Stimulated activated CD4-positive, alpha-beta T cell treated with anti-CD3 and anti-CD28 coated beads, Interleukin-4, amount 100 ng/mL, for 4 hours (primary cell): ENCODE data around the gene CDA.
A peak's percentile ranks its signal among the peaks of the same experiment; 100 is the strongest.

ENCODE experiments used
- DNase-seq, 2 experiments: peaks; one replicate each; pipeline ENCODE4 v3.0.0-alpha.2; 2020

Gene CDA

DNA sequence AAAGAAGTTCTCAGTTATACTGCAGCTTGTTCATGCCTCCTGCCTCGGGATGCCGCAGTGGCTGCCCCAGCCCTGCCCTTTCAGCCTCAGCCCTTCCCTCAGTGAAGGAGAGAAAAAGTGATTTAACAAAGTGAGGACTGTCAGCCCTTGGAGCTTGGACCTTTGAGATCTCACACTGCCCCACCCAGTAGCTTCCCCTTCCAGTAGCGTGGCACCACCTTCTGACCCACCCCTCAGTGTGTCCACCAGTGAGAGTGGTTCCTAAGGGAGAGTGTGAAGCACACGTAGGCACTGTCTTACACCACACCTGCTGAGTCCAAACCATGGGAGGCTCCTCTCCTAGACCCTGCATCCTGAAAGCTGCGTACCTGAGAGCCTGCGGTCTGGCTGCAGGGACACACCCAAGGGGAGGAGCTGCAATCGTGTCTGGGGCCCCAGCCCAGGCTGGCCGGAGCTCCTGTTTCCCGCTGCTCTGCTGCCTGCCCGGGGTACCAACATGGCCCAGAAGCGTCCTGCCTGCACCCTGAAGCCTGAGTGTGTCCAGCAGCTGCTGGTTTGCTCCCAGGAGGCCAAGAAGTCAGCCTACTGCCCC is at the start of gene CDA:
CDA (plus strand) TSS at position 464 of the 592 bp plus-strand sequence; CDS start at position 497, 33 bp downstream.
- no peak for DNase-seq

DNA sequence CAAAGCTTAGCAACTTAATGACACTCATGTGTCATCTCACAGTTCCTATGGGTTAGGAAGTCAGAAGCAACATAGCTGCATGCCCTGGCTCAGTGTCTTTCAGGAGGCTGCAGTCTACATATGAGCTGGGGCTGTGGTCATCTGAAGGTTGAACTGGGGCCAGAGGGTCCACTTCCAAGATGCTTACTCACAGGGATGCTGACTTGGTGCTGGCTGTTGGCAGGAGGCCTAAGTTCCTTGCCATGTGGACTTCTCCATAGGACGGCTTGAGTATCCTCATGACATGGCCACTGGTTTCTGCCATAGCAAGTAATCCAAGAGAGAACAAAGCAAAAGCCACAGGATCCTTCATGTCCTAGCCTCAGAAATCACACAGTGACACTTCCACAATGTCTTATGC is 48.6 kb upstream of the CDA start:
- DNase-seq, result no peak

DNA sequence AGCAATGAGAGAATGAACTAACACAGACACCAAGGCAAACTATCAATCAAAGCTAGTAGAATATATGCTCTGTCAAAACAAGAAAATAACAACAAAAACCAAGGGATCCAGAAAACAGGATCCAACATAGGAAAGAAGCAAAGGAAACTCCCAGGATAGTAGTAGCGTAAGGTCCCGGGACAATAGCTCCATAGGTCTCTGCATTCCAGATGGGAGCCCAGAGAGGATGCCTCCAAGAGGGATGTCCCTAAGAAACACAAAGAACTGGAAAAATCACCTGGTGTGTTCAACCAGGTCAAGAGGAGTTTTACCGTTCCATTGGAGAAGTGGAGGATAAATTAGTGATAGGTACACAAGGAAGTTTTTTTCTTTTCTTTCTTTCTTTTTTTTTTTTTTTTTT is 42.3 kb upstream of the CDA start:
- no peak for DNase-seq

DNA sequence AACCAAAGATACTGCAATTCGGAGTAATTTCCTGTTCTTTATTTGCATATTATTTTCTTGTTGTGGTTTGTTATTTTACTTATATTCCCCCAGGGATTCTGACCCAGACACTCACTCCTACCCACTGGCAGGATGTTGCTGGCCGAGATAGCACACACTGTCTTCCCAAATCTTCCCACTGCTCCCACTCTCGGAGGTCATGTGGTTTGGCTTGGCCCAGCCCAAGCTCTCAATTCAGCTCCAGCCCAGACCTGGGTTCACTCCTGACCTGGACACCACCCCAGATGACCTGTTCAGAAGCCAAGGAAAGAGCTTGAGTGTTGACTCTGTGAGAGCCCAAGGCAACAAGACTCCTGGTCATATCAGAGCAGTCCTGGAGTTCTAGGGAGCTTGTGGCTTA is 37.7 kb upstream of the CDA start:
- no peak for DNase-seq

DNA sequence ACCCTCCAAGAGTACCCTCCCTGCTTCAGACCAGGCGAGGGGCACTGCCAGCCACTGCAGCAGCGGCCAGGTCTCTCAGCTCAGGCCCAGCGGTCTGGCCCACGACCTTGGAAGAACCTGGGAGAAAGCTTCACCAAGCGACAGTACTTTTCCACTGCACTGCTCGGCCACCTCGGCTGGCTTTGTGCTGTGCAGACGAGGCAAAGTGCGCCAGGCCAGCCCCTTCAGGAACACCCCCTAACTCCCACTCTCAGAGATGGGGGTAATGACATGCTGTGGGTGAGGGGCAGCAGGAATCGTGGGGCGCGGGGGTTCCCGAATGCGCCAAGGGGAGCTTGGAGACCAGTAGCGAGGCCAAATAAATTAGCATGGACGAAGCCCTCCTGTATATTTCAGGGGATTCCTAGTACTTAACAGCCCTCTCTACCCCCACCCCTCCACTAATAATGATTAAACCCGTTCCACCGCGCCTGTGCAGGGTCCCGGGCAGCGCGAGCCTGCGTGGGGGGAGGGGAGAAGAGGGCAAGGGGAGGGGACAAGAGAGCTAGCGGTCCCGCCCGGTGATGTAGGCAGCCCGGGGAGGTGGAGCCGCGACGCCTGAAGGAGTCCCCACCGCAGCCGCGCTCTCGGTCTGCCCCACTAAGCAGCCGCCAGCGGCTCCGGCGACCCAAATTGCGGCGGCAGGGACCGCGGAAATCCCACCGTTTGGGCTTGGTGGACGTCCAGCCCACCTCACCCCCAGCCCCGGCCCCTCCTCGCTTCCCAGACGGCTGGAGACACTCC is 36.8 kb upstream of the CDA start, which contains the start of gene FAM43B:
FAM43B (plus strand) TSS at position 629 of the 783 bp plus-strand sequence. CDS start 401 bp downstream, outside the sequence.
- peak in 1 of 2 experiments; percentile 3 for DNase-seq

DNA sequence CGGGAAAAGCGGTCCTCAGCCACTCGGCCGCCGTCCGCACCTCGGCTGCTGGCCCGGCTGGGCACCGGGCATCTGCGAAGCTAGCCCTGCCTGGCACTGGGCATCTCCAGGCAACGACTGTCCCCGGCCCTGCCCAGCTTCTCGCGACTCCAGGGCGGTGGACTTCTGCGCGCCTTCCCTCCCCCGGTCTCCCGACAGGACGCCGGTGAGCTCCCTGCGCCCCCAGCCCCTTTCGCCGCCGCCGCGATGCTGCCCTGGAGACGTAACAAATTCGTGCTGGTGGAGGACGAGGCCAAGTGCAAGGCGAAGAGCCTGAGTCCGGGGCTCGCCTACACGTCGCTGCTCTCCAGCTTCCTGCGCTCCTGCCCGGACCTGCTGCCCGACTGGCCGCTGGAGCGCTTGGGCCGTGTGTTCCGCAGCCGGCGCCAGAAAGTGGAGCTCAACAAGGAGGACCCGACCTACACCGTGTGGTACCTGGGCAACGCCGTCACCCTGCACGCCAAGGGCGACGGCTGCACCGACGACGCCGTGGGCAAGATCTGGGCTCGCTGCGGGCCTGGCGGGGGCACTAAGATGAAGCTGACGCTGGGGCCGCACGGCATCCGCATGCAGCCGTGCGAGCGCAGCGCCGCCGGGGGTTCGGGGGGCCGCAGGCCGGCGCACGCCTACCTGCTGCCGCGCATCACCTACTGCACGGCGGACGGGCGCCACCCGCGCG is 36.0 kb upstream of the CDA start:
- no peak for DNase-seq

DNA sequence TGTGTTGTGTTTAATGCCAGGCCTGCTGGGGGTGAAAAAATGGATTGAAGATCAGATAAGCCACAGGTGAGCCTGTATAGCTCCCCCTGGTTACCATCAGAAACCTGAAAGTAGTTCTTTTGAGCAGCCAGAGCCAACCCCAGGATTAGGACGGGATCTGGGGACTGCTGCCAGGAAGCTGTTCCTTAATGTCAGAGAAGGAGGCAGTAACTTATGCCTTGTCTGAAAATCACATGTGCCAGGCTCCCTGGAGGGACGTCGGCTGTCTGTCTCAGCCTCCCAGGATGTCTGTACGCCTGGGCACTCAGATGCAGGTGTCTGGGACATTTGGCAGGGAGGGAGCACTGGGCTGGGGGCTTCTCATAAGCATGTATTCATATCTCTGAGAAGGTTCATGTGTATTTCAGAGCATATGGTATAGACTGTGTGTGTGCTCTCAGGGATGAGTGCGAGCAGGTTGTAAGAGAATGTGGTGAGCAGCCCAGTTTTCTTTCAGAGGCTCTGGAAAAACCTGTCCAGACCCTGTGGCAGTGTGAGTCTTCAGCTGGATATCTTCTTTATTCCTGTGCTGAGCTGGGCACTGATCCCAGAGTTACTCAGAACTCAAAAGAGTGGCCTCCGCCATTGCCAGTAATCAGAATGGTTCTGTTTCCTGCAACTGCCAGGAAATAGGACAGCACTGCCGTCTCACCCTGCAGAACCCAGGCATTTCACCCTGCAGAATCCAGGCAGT is 33.7 kb upstream of the CDA start:
- no peak for DNase-seq

DNA sequence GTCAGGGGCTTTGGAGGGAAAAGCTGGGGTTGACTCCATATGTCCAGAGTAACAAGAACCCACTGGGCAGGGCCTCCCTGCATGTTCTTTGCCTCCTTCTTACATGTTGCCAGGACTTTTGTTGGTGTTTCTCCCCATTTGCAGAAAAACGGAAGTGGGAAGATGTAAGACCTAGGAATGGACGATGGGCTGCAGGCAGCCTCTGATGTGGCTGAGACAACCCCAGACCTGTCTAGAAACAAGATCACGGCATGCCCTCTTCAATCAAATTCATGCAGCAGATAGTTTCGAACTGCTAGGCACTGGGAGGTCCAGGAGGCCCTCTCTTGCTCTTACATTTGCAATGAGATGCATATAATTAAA is 33.2 kb upstream of the CDA start:
- DNase-seq, result no peak

DNA sequence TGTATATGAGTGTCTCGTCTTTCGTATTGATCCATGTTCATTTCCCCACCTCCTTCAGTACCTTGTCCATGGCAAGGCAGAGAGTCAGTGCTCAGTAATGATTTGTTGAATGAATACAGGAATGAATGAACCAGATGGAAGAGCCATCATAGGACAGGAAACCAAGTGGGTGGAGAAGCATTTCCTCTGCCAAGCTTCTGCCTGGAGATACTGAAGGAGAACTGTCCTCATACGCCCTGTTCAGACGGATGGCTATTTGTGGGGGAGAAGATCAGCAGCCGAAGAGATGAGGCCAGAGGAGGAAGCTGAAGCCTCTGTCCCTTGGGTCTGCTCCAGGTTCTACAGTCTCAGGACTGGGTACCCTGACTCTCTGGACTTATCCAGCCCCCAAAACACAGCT is 30.7 kb upstream of the CDA start:
- DNase-seq, result no peak

DNA sequence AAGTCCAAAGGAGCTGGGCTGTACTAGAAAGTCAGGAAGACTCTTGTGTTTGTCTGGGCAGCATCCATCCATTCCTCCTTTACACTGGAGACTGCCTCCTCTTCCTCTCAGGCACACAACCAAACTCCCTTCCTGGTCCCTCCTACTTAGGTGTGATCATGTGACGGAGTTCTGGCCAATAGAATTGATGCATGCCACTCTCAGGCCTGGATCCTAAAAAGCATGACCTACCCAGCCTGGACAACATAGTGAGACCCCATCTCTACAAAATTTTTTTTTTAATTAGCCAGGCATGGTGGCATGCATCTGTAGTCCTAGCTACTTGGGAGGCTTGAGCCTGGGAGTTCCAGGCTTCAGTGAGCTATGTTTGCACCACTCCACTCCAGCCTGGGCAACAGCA is 27.9 kb upstream of the CDA start:
- no peak for DNase-seq

DNA sequence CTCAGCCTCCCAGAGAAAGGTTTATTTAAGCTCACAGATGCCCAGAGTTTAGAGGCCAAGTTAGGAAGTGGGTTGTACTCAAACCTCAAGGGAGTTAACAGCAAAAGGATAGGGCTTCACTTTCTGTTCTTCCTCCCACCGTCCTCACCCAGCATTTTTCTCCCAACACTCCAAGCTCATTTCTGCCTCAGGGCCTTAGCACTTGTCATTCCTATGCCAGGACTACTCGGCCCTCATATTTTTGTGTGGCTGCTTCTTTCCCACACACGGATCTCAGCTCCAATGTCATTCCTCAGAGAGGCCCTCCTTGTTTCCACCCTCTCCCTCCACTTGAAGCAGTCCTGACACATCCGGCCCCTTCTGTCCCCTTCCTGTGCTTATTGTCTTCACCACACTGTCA is 23.7 kb upstream of the CDA start:
- DNase-seq, result no peak

DNA sequence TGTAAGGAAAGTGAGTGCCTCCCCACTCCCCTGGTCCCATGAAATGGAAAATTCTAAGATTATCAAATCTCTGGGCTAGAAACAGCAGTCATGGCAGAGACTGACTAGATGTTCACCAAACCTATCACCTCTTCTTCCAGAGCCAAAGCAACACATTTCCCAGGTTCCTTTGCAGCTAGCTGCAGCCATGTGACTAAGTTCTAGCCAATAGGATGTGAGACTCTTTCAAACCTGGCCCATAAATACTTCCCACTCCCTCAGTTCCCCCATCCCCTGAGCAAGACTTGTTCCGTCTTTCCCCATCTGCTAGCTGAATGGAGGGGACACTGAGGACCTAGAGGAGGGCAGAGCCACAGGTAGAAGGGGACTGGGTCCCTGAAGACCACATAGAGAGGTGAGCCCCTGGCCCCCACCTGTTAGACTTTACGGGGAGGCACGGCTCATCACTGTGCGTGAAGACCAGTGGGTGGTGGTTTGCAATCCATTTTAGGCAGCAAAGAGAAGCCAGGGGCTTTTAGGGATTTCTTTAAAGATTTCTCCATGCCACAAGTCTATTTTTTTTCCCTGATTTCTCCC is 19.3 kb upstream of the CDA start:
- no peak for DNase-seq

DNA sequence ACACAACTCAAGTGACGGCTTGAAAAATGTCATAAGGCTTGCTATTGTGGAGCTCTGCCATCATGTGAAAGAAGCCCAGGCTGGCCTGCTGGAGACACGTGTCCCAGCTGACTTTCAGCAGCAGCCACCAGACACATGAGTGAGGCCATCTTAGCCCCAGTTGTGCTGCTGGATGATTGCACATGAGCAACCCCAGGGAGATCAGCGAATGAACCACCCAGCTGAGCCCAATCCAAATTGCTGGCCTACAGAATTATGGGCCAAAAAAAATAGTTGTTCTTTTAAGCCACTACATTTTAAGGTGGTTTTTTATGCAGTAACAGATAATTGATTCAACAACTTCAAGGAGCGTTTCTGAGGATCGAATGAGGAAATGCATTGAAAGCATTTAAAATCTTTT is 17.5 kb upstream of the CDA start:
- DNase-seq, result no peak

DNA sequence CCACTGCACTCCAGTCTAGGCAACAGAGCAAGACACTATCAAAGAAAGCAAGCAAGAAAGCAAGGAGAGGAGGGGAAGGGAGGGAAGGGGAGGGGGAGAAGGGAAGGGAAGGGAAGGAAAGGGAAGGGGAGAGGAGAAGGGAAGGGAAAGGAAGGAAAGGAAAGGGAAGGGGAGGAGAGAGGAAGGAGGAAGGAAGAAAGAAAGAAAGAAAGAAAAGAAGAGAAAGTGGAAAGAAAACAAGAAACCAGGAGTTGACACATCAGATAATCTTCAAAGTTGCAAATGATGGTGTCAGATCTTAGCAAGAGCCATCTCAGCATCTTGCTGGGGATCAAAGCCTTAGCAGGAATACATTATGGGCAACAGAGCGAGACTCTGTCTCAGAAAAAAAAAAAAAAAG is 14.9 kb upstream of the CDA start:
- no peak for DNase-seq

DNA sequence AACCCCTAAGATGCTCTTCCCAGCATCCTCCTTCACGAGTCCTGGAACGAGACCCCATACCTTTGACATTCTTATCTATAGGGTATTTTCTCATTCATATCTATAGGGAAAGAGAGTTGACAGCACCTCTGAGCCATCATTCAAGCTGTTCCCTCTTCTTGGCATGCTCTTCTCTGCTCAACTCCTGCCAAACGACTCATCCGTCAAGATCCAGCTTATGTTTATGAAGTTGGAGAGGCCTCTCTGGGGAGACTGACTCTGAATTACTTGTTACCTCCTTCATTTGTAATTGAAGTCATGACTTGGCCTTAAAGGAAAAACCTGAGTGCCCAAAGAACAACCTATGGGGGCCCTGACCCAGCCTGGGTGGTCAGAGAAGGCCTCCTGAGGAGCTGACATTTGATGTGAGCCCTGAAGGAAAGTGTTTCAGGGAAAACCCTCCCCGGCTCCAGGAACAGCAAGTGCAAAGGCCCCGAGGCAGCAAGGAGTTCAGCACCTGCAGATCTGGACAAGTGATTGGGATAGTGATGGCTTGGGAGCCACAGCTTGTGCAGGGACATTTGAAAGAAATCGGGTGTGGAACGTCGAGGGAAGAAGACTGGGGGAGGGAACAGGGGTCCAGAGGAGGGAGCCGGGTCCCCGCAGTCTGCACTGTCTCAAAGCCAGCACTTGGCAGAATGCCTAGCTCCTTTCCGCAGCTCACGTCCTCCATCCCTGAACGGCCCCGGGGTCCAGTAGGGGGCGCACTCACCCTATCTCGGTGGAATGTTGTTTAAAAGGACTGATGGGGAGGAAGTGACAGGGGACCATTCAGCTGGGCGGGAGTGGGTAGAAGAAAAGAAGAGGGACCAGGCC is 14.0 kb upstream of the CDA start:
- peak; percentile 41 to 62 for DNase-seq

DNA sequence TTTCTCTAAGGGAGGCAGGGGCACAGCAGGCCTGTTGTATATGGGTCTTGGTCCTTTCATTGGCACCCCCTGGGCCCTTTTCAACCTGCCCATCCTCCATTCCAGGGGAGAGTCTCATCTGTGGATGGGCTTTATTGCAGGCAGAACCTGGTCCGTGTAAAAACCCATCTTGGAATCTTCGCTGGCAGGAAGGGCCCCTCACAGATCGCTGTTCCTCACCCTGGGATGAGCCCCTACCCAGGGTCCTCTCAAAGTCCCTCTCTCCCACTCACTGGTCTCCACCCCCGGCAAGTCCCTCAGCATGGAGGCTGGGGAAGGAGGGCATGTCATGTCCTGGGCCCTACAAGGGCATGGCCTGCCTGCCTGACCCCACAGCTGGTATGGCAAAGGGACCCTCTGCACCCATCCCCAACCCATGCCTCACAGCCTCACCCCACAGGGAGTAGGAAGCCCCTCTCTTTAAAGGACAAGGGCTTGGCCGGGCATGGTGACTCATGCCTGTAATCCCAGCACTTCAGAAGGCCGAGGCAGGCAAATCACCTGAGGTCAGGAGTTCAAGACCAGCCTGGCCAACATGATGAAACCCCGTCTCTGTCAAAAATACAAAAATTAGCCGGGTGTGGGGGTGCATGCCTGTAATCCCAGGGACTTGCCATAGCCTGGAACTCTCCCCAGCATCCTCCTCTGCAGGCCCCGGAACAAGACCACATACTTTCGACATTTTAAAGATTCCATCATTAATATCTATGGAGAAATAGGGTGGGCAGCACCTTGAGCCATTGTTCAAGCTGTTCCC is 13.2 kb upstream of the CDA start:
- DNase-seq, result no peak

DNA sequence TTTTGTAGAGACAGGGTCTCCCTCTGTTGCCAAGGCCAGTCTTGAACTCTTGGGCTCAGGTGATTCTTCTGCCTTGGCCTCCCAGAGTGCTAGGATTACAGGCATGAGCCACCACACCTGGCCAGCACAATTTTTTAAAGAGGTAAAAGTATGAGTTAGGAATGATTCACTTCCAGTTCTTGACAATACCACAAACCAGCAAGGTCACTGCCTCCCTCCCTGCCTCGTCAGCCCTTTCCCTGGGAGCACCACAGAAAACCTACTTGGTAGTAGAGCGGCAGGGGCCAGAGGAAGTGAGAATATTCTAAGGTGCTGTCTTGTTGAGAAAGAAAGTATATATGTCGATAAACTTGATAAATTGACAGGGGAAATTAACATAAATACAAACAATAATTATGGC is 10.8 kb upstream of the CDA start:
- DNase-seq, result no peak

DNA sequence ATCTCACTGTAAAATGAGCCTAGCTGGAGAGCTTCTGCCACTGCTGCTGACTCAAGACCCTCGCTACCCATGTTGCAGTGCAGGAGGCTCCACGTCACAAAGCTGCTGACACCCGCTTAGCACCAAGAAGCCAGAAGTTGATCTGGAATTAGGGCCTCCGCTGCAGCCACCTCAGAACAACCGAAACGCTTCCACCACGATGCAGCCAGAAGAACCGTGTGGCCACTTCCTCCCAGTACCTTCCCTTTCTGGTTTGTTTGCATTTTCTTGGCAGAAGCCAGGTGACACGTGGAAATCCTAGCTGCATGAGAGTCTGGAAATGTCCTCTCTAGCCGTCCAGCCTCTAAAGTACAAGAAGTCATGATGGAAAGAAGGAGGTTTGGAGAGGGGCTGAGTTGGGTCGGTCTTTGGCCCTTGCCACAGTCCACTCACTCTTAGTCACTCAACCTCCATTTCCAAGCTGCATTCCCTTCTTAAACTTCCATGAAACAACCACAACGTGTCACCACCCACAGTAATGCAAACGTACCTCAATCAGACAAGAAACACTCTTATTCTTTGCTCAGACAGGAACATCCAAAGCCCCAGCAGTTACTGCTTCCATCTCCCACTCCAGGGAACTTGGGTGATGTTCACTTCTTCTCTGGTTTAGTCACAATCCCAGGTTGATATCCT is 10.0 kb upstream of the CDA start:
- DNase-seq, result no peak

DNA sequence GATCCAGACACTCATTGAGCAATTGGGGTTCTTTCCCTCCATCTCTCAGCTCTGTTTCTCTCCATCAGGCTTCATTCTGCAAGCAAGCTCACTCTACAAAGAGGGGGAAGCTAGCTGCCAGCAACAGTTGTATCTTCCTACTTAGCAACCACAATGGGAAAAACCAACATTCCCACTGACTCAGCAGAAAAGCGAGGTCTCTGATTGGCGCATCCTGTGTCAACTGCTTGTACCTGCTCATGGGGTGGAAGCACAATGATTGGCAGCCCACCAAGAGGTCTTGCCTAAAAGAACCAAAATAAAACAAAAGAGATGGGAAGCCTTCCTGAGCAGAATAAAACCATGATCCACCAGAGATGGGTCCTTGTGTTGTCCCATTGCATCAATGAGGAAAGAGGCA is 4.0 kb upstream of the CDA start:
- DNase-seq, result no peak

DNA sequence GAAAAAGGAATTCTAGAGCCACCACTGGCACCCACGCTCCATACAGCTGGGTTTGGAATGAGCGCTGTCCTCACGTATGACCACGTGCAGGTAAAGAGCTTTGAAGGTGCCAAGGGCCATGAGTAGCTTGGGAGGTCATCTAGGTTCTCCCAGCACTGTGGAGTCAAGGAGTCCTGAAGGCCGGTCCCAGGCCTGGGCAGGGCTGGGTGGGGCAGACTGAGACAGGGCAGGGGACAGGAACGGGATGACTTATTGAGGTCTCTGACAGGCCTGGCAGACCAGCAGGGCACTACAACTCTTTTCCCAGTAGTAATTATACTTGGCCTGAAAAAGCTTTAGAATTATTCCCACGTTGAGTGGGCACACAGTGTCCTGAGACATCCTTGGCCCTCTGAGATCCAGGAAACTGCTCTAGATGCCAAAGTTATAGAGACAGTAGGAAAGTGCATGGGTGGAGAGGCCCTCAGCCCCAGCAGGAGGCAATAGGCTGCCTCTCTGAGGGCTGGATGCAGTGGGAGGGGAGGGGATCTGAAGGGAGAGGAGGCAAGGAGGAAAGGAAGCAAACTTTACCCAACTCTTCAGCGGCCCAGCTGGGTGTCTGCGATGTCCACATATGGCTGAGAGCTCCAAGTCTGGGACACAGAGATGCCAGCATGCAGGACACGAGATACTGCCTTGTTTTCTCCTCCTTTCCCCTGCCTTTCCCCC is 1.8 kb upstream of the CDA start:
- DNase-seq, result no peak
